Measurements from ENCODE around the gene PCCA. TPM values are rescaled to one million over a fixed set of nuclear protein-coding genes. Genes with fewer than 3 reads are reported as not detected.

Gene PCCA
- total RNA-seq, 1 experiment from 2014 or later: 52.8 TPM

GRCh38 chr13:100451923-100452322 is 363.0 kb downstream of the PCCA start (continued):
- TF ChIP-seq ATF6 (CRISPR knock-in tag; IDR thresholded peaks at IDR 0.05): no peak
- no peak for TF ChIP-seq NFE2L1 (CRISPR knock-in tag; IDR thresholded peaks at IDR 0.05)
- TF ChIP-seq HMGA2 (CRISPR knock-in tag; IDR thresholded peaks at IDR 0.05): no peak
- no peak for TF ChIP-seq FOXJ3 (CRISPR knock-in tag; IDR thresholded peaks at IDR 0.05; ENCODE audit: borderline replicate concordance)
- no peak for TF ChIP-seq ZNF281 (CRISPR knock-in tag; IDR thresholded peaks at IDR 0.05)
- no peak for TF ChIP-seq ATF2 (CRISPR knock-in tag; IDR thresholded peaks at IDR 0.05; ENCODE audit: borderline replicate concordance, low read depth)
- TF ChIP-seq MYBL2 (CRISPR knock-in tag; IDR thresholded peaks at IDR 0.05): no peak
- no peak for TF ChIP-seq SMAD3 (CRISPR knock-in tag; IDR thresholded peaks at IDR 0.05; ENCODE audit: borderline replicate concordance)
- no peak for TF ChIP-seq EMX1 (CRISPR knock-in tag; IDR thresholded peaks at IDR 0.05)
- no peak for TF ChIP-seq ZSCAN18 (CRISPR knock-in tag; IDR thresholded peaks at IDR 0.05)
- no peak for TF ChIP-seq ZNF121 (CRISPR knock-in tag; IDR thresholded peaks at IDR 0.05)

GRCh38 chr13:100454876-100455275 is 366.0 kb downstream of the PCCA start:
- DNase-seq (ENCODE audit: low spot score) (no peak), ATAC-seq (no peak)
- ChIA-PET CTCF (no interaction called here), POLR2A (no interaction called here)
- Mint-ChIP-seq H3K4me3 (no peak overlapping the region), H3K27me3 (ENCODE audit: low read depth) (no peaks in the 10 kb centered on the region; the same call in 1 of the 2 replicates), H3K36me3 (peaks cover 10% of the 10 kb centered on the region), H3K9me3 (peaks cover 9% of the 10 kb centered on the region), H3K27ac (peak overlapping the region; percentile 60; the same call in 1 of the 2 replicates), H3K4me1 (peaks cover 22% of the 10 kb centered on the region)
- TF ChIP-seq SOX15 (CRISPR knock-in tag; IDR thresholded peaks at IDR 0.05): no peak
- TF ChIP-seq CREM (CRISPR knock-in tag; IDR thresholded peaks at IDR 0.05): no peak

GRCh38 chr13:100458673-100459072 is 369.8 kb downstream of the PCCA start:
- ChIA-PET CTCF (no interaction called here), POLR2A (no interaction called here)
- no peak overlapping the region for H3K27ac Mint-ChIP-seq
- peaks cover 11% of the 10 kb centered on the region for H3K9me3 Mint-ChIP-seq
- peaks cover 47% of the 10 kb centered on the region for H3K4me1 Mint-ChIP-seq
- DNase-seq (ENCODE audit: low spot score) (no peak), ATAC-seq (no peak)
- H3K27me3 Mint-ChIP-seq (ENCODE audit: low read depth): no peaks in the 10 kb centered on the region
- no peak overlapping the region for H3K4me3 Mint-ChIP-seq
- TF ChIP-seq ZSCAN18 (CRISPR knock-in tag; IDR thresholded peaks at IDR 0.05): no peak
- no peak for TF ChIP-seq NR1H2 (CRISPR knock-in tag; IDR thresholded peaks at IDR 0.05)
- TF ChIP-seq FOXJ3 (CRISPR knock-in tag; IDR thresholded peaks at IDR 0.05; ENCODE audit: borderline replicate concordance): no peak
- TF ChIP-seq GABPB1 (CRISPR knock-in tag; IDR thresholded peaks at IDR 0.05): no peak
- no peak for TF ChIP-seq ARID4B (CRISPR knock-in tag; IDR thresholded peaks at IDR 0.05; ENCODE audit: borderline replicate concordance)
- no peak for TF ChIP-seq FOXP1 (CRISPR knock-in tag; IDR thresholded peaks at IDR 0.05; ENCODE audit: borderline replicate concordance)
- TF ChIP-seq ZNF512 (CRISPR knock-in tag; IDR thresholded peaks at IDR 0.05; ENCODE audit: borderline replicate concordance): no peak
- TF ChIP-seq NR2C2 (CRISPR knock-in tag; IDR thresholded peaks at IDR 0.05): no peak
- H3K36me3 Mint-ChIP-seq: peaks cover 11% of the 10 kb centered on the region
